ENCODE results near the gene SLC35D2.
A peak's percentile ranks its signal among the peaks of the same experiment; 100 is the strongest.
"Not testable (repeated sequence)": the region's sequence is repeated elsewhere in the genome, so short reads cannot be mapped to it uniquely, and the experiment has no call there.

Gene SLC35D2

GRCh38 chr9:96360976-96361375, 22.5 kb downstream of the SLC35D2 start:
- no peak for DNase-seq (ENCODE audit: low spot score)

GRCh38 chr9:96360523-96360922, 23.0 kb downstream of the SLC35D2 start:
- DNase-seq (ENCODE audit: low spot score): not testable (repeated sequence)

- DNase-seq (ENCODE audit: low spot score): no peak
Measured at GRCh38 chr9:96350866-96351265, 32.6 kb downstream of the SLC35D2 start.

- DNase-seq (ENCODE audit: low spot score): no peak
Measured at GRCh38 chr9:96348261-96348660, 35.2 kb downstream of the SLC35D2 start.

- no peak for DNase-seq (ENCODE audit: low spot score)
Measured at GRCh38 chr9:96345551-96345950, 38.0 kb downstream of the SLC35D2 start.

- no peak for DNase-seq (ENCODE audit: low spot score)
Measured at GRCh38 chr9:96344458-96345180, 38.9 kb downstream of the SLC35D2 start.

GRCh38 chr9:96343515-96344360, 39.8 kb downstream of the SLC35D2 start:
- DNase-seq (ENCODE audit: low spot score): no peak

GRCh38 chr9:96342571-96343245, 40.8 kb downstream of the SLC35D2 start:
- DNase-seq (ENCODE audit: low spot score): no peak

- DNase-seq (ENCODE audit: low spot score): no peak
Measured at GRCh38 chr9:96340707-96341106, 42.8 kb downstream of the SLC35D2 start.

GRCh38 chr9:96338299-96338698, 45.2 kb downstream of the SLC35D2 start:
- DNase-seq (ENCODE audit: low spot score): no peak

GRCh38 chr9:96333958-96334357, 49.6 kb downstream of the SLC35D2 start:
- DNase-seq (ENCODE audit: low spot score): no peak

GRCh38 chr9:96331236-96331947, 52.1 kb downstream of the SLC35D2 start:
- no peak for DNase-seq (ENCODE audit: low spot score)

- DNase-seq (ENCODE audit: low spot score): peak; percentile 69
Measured at GRCh38 chr9:96327694-96328352, 55.7 kb downstream of the SLC35D2 start.

GRCh38 chr9:96323169-96323568, 60.3 kb downstream of the SLC35D2 start:
- DNase-seq (ENCODE audit: low spot score): no peak

- DNase-seq (ENCODE audit: low spot score): not testable (repeated sequence)
Measured at GRCh38 chr9:96322736-96323135, 60.8 kb downstream of the SLC35D2 start.

- DNase-seq (ENCODE audit: low spot score): not testable (repeated sequence)
Measured at GRCh38 chr9:96322210-96322609, 61.3 kb downstream of the SLC35D2 start.

GRCh38 chr9:96321515-96321914, 62.0 kb downstream of the SLC35D2 start:
- no peak for DNase-seq (ENCODE audit: low spot score)

GRCh38 chr9:96320749-96321280, 62.7 kb downstream of the SLC35D2 start:
- DNase-seq (ENCODE audit: low spot score): no peak

- DNase-seq (ENCODE audit: low spot score): no peak
Measured at GRCh38 chr9:96318921-96319565, 64.5 kb downstream of the SLC35D2 start.

- DNase-seq (ENCODE audit: low spot score): peak; percentile 64
Measured at GRCh38 chr9:96317335-96317980, 66.1 kb downstream of the SLC35D2 start.

All from NAMALWA (cell line).